ENCODE measurements around the gene FNDC3B.
"Not testable (repeated sequence)": the region's sequence is repeated elsewhere in the genome, so short reads cannot be mapped to it uniquely, and the experiment has no call there.

FNDC3B gene

GRCh38 chr3:172242471-172242870, 203.1 kb downstream of the FNDC3B start:
- not testable (repeated sequence) for H3K27ac ChIP-seq

DNA sequence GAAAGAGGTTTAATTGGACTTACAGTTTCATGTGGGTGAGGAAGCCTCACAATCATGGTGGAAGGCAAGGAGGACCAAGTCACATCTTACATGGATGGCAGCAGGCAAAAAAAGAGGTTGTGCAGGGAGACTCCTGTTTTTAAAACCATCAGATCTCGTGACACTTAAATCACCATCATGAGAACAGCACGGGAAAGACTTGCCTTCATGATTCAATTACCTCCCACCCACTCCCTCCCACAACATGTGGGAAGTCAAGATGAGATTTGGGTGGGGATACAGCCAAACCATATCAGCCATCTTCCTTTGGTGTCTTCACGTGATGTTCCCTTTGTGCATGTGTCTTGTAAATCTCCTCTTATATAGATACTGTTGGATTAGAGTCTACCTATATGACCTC, 204.0 kb downstream of the FNDC3B start:
- not testable (repeated sequence) for DNase-seq (ENCODE audit: low read depth, low spot score)
- peak overlapping the region; percentile 74 for H3K27ac ChIP-seq

More at GRCh38 chr3:172242471-172242870, 203.1 kb downstream of the FNDC3B start:
- DNase-seq (ENCODE audit: low read depth, low spot score): not testable (repeated sequence)

- peak overlapping the region; percentile 74 for H3K27ac ChIP-seq
- DNase-seq (ENCODE audit: low read depth, low spot score): peak; percentile 18
Measured at GRCh38 chr3:172244011-172244410, 204.6 kb downstream of the FNDC3B start.

DNA sequence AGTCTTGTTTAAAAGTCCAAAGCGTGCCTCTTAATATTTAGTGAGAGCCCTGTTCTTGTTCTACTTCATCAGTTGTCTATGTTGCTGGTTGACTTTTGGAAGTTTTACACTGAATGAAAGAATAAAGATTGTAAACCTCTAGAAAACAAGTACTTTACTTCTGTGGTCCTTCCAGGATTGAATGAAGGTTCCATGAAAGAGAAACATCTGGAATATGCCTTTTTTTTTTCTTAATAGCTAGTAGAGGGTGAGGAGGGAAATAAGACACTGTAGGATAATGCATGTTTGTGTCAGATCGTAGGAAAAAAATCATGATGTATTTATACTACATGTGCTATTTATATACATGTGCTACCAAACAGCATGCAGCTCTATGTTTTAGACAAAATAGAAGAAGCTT, 205.9 kb downstream of the FNDC3B start:
- H3K27ac ChIP-seq: no peak overlapping the region
- DNase-seq (ENCODE audit: low read depth, low spot score): no peak

GRCh38 chr3:172246107-172246844, 206.9 kb downstream of the FNDC3B start:
- H3K27ac ChIP-seq: peak overlapping the region; percentile 29
- no peak for DNase-seq (ENCODE audit: low read depth, low spot score)

DNA sequence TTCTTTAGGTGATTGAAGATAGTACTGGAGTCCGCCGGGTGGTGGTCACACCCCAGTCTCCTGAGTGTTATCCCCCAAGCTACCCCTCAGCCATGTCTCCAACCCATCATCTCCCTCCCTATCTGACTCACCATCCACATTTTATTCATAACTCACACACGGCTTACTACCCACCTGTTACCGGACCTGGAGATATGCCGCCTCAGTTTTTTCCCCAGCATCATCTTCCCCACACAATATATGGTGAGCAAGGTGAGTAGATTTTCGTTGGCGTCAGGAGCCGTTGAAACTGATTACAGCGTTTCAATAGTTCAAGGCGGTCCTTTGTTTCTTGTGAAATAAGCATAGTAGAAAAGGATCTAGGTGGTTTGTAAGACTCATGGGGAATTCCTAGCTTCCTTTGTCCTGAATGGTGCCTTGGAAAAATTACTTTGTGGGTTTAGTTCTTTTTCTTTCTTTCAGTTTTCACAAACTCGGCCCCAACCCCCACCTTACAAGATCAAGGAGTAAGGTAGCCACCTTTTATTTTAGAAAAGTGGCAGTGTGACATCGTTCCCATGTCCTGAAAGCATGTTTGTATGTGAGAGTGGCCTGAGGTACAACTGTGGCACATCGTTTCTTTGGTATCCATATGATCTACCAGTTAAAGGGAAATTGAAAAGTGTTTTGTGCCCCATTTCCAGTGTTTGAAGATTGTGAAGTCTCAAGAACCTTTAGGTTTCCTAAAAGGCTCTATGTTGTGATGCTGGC, 208.3 kb downstream of the FNDC3B start:
- no peak for DNase-seq (ENCODE audit: low read depth, low spot score)
- no peak overlapping the region for H3K27ac ChIP-seq

DNA sequence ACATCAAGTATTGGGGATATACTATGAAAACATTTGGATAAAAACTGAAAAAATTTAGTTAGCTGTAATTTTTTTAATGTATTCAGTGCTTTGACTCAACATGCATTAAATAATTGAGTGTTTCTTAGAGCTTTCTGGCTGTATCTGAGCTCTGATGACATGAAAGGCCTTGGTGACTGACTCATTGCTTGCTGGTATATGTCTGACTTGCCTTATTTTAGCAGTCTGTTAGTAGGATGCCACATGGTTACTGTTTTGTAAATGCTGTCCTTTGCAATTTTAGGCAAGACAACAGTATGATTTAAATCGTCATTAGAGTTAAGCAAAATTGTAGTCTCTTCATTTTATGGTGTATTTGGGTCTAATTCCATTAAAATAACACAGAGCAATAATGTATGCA, 209.7 kb downstream of the FNDC3B start:
- no peak for DNase-seq (ENCODE audit: low read depth, low spot score)
- H3K27ac ChIP-seq: no peak overlapping the region

GRCh38 chr3:172251211-172251610, 211.8 kb downstream of the FNDC3B start:
- DNase-seq (ENCODE audit: low read depth, low spot score): no peak
- H3K27ac ChIP-seq: no peak overlapping the region

- no peak for DNase-seq (ENCODE audit: low read depth, low spot score)
- H3K27ac ChIP-seq: no peak overlapping the region
Measured at GRCh38 chr3:172253200-172253599, 213.8 kb downstream of the FNDC3B start.

- H3K27ac ChIP-seq: no peak overlapping the region
Measured at GRCh38 chr3:172254542-172254941, 215.2 kb downstream of the FNDC3B start.

GRCh38 chr3:172255321-172255720, 215.9 kb downstream of the FNDC3B start:
- H3K27ac ChIP-seq; DNase-seq (ENCODE audit: low read depth, low spot score): not testable (repeated sequence)

More at GRCh38 chr3:172254542-172254941, 215.2 kb downstream of the FNDC3B start:
- DNase-seq (ENCODE audit: low read depth, low spot score): no peak

DNA sequence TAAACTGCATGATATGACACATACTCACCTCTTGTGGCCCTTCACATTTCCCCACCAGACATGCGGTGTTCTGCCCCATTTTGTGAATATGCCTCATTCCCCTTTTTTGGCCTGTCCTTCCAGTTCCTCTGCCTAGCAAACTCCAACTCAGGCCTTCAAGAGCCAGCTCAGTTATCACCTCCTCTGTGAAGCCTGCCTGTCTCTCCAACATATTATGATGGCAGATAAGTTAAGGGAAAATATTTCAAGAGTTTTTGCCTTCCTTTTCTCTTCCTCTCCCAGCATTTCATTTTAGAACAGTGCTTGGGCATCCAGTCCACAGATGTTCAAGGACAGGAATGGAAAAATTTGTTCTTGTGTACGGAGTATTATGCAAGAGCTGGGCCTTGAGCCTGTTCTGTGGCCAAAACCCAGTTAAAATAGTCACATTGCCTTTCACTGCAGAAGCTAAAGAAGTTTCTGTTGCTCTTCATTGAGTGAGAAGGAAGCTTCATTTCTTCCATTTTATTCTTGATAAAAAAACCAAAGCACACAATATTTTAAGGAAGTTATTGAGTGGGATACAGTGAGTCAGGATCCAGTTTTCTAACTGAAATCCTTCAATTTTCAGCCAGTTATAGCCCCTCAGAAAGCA, 216.8 kb downstream of the FNDC3B start:
- no peak for DNase-seq (ENCODE audit: low read depth, low spot score)

GRCh38 chr3:172257648-172258400, 218.4 kb downstream of the FNDC3B start:
- H3K27ac ChIP-seq: no peak overlapping the region
- DNase-seq (ENCODE audit: low read depth, low spot score): no peak

More for the DNA sequence above, 216.8 kb downstream of the FNDC3B start:
- no peak overlapping the region for H3K27ac ChIP-seq

DNA sequence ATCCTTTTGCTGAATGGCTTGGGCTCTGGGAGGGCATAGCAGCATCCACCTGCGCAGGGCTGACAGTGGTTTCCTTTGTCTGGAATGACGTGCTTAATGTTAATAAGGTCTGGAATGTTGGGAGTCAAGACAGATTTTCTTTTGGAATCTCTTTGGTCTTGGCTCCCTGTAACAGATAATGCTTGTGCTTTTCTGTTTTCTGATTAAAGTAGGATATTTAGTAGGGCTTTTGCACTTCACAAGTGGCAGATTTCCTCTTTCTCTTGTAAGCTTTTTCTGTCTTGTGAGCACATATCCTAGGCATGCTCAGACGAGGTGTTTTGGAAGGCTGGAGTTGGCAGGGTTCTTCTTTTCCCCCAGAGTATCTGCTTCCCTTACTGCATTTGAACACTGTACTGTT, 219.2 kb downstream of the FNDC3B start:
- DNase-seq (ENCODE audit: low read depth, low spot score): no peak
- H3K27ac ChIP-seq: no peak overlapping the region

DNA sequence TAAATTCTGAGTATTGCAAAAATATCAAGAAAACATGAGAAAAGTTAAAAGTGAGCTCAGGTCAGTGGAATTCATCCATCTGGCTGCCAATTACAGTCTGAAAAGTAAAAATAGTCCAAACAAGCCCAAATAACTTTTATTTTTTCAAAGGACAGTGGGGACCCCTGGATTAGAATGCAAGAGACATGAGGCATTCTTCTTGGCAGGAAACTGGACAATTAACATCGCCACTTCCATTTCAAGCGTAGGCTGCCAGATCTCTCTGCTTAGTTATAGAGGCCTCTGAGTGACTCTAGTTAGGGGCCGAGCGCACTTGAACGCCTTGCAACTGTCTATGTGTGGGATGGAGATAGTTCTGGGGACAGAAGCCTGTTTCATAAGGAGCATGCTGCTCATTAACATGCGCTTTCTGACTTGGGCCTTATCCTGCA, 219.7 kb downstream of the FNDC3B start:
- no peak for DNase-seq (ENCODE audit: low read depth, low spot score)
- H3K27ac ChIP-seq: no peak overlapping the region

DNA sequence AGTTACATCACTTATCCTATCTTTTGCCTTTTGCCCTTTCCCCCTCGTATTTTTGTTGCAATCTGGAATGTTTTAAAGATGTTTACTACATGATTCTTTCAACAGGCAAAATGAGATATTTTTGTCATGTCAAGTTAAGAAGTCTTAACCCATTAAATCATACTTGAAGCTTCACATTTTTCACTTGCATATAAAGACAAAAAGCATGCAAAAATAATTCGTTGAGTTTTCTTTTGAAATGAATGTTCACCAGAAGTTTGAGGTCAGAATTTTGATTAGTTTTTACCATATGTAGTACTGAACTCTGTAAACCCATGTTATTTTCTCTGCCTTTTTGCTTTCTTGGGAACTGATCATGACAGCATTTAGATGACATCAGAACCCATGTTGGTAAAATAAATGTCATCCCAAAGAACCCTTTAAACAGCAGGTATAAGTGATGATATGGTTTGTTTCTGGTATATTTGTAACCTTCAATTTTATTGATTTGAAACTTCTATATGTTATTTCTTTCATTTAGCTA, 220.4 kb downstream of the FNDC3B start:
- DNase-seq (ENCODE audit: low read depth, low spot score): no peak
- H3K27ac ChIP-seq: no peak overlapping the region

GRCh38 chr3:172260381-172260780, 221.0 kb downstream of the FNDC3B start:
- no peak overlapping the region for H3K27ac ChIP-seq
- no peak for DNase-seq (ENCODE audit: low read depth, low spot score)

GRCh38 chr3:172261054-172261453, 221.7 kb downstream of the FNDC3B start:
- no peak for DNase-seq (ENCODE audit: low read depth, low spot score)
- H3K27ac ChIP-seq: no peak overlapping the region

DNA sequence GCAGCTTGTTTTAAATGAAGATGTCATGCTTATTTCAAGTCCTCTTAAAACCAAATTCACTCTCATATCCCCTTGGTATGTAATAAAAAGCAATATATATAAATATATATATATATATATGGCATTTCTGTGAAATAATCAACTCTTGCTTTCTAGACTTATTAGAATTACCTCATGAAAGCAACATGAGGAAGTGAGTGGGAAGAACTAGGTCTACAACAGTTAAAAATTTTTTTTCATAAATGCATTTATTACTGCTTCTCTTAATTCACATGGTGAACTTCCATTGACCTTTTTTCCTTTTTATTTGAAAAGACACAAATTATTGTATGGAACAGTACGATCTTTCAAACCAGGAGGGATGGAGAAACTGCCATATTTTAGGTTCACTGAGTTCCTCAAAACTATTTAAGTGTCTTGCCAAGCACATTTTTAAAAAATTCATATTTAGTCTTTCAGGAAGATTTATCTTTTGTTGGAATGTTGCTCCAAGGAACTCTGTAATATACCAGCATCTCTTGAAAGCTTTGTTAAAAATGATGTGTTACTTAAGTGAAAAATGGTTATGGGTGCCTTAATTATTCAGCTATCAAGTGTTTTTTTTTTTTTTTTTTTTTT, 223.7 kb downstream of the FNDC3B start:
- no peak overlapping the region for H3K27ac ChIP-seq
- no peak for DNase-seq (ENCODE audit: low read depth, low spot score)

Data from epithelial cell of prostate (primary cell).